K562 (cell line): Measurements from ENCODE around the gene MSH3. TPM values are rescaled to one million over a fixed set of nuclear protein-coding genes. Genes with fewer than 3 reads are reported as not detected.

ENCODE experiments used
- ARID1B ChIP-seq: fragments of 450-650 bp; IDR thresholded peaks from 2 replicates; pipeline ENCODE4 v1.6.1; 2016; ENCODE audit warnings: antibody characterized with exemption, mild to moderate bottlenecking, inconsistent platforms
- CBFA2T2 ChIP-seq: fragments of 450-650 bp; conservative IDR thresholded peaks from 2 replicates; pipeline ENCODE4 v1.6.1; 2017; ENCODE audit warnings: mild to moderate bottlenecking
- CBFA2T3 ChIP-seq: fragments of 450-650 bp; IDR thresholded peaks from 2 replicates; pipeline ENCODE4 v1.6.1; 2017
- CBX1 ChIP-seq: sonication (generic); IDR thresholded peaks from 2 replicates; pipeline ENCODE4 v1.6.1; 2016; ENCODE audit warnings: antibody characterized with exemption, low read depth, mild to moderate bottlenecking
- CBX5 ChIP-seq: IDR thresholded peaks from 2 replicates; pipeline ENCODE4 v1.6.1; 2014; ENCODE audit warnings: low read depth, borderline replicate concordance
- CHCHD3 ChIP-seq: fragments of 250-450 bp; sonication (Bioruptor Pico); IDR thresholded peaks from 2 replicates; pipeline ENCODE4 v2.1.2; 2022; ENCODE audit warnings: mild to moderate bottlenecking
- DNMT1 ChIP-seq: fragments of 450-650 bp; IDR thresholded peaks from 2 replicates; pipeline ENCODE4 v1.6.1; 2016; ENCODE audit warnings: antibody characterized with exemption, mild to moderate bottlenecking
- FOXP1 ChIP-seq: sonication (generic); formaldehyde crosslinking; IDR thresholded peaks from 2 replicates; pipeline ENCODE4 v1.8.0; 2022; ENCODE audit warnings: mild to moderate bottlenecking, missing genetic modification reagents
- MTA1 ChIP-seq: fragments of 450-650 bp; IDR thresholded peaks from 2 replicates; pipeline ENCODE4 v1.6.1; 2017; ENCODE audit warnings: borderline replicate concordance
- NFE2 ChIP-seq: IDR thresholded peaks from 2 replicates; pipeline ENCODE4 v1.6.1; 2014; ENCODE audit warnings: antibody characterized with exemption, low read depth
- TAL1 ChIP-seq: fragments of 450-650 bp; IDR thresholded peaks from 2 replicates; pipeline ENCODE4 v1.6.1; 2016; ENCODE audit warnings: mild to moderate bottlenecking
- TBP ChIP-seq: optimal IDR thresholded peaks from 2 replicates; pipeline ENCODE3; 2011; ENCODE audit warnings: low read depth, low read length, improper control_type of control experiment
- WHSC1 ChIP-seq: IDR thresholded peaks from one replicate; pipeline ENCODE4 v1.6.1; 2012; ENCODE audit warnings: low read length, control low read depth, inconsistent platforms
- ZNF121 ChIP-seq: sonication (generic); formaldehyde crosslinking; conservative IDR thresholded peaks from 2 replicates; pipeline ENCODE4 v1.8.0; 2022; ENCODE audit warnings: missing genetic modification reagents
- ZNF146 ChIP-seq: IDR thresholded peaks from one replicate; pipeline ENCODE4 v1.6.1; 2018; ENCODE audit warnings: missing compliant biosample characterization; ENCODE audit not compliant: unreplicated experiment
- ZNF175 ChIP-seq: fragments of 200-800 bp; sonication (Bioruptor generic); IDR thresholded peaks from 2 replicates; pipeline ENCODE4 v1.6.1; 2016; ENCODE audit warnings: low read depth, mild to moderate bottlenecking, missing genetic modification characterization, missing compliant biosample characterization
- ZNF253 ChIP-seq: fragments of 250-450 bp; sonication (Bioruptor Pico); conservative IDR thresholded peaks from 2 replicates; pipeline ENCODE4 v1.6.1; 2021; ENCODE audit warnings: mild to moderate bottlenecking
- ZNF444 ChIP-seq: fragments of 250-450 bp; sonication (Bioruptor Pico); IDR thresholded peaks from 2 replicates; pipeline ENCODE4 v1.4.0; 2020; ENCODE audit warnings: mild to moderate bottlenecking, moderate library complexity
- ZSCAN32 ChIP-seq: fragments of 450-650 bp; formaldehyde crosslinking; IDR thresholded peaks from 2 replicates; pipeline ENCODE4 v1.4.0; 2020; ENCODE audit warnings: mild to moderate bottlenecking, moderate library complexity
- polyA plus RNA-seq, 8 experiments: library from polyadenylated mRNA; depleted of rRNA in 4 of 8; stranded (reverse) in 5 of 8; unstranded in 3 of 8; fragments of >200 nt; fragmentation: Nextera tagmentation in 2 of 8; fragmentation: Illumina TruSeq in 1 of 8; extraction: Ambion mirVana in 2 of 8; extraction: Trizol in 1 of 8; gene quantifications; 2 replicates each; pipeline versions ENCODE4 v1.2.1 to v1.2.3, GENCODE V29; 2011 to 2014; ENCODE audit warnings: inconsistent platforms in 1 of 8, missing spikeins in 1 of 8
- total RNA-seq, 7 experiments: library from RNA; depleted of rRNA in 6 of 7; stranded (reverse); fragments of >200 nt in 6 of 7; fragmentation: Illumina TruSeq in 2 of 7; extraction: Trizol in 2 of 7; gene quantifications; 2 replicates each; pipeline versions ENCODE4 v1.2.1 to v1.2.3, GENCODE V29; 2011 to 2021; ENCODE audit warnings: low replicate concordance in 1 of 7
- TF ChIP-seq, protein P1 (sequence below): fragments of 250-450 bp; sonication (Bioruptor Pico); IDR thresholded peaks from 2 replicates; pipeline ENCODE4 v1.4.0; 2020; ENCODE audit warnings: mild to moderate bottlenecking, moderate library complexity
- TF ChIP-seq, protein P2 (sequence below): fragments of 250-450 bp; sonication (Bioruptor Pico); IDR thresholded peaks from 2 replicates; pipeline ENCODE4 v1.5.0; 2021
- TF ChIP-seq, protein P3 (sequence below): fragments of 450-650 bp; conservative IDR thresholded peaks from 2 replicates; pipeline ENCODE4 v1.6.1; 2016; ENCODE audit warnings: missing genetic modification characterization, low read depth, mild to moderate bottlenecking, control low read depth, missing compliant biosample characterization
- TF ChIP-seq, protein P4 (sequence below): sonication (generic); formaldehyde crosslinking; IDR thresholded peaks from 2 replicates; pipeline ENCODE4 v1.8.0; 2022; ENCODE audit warnings: mild to moderate bottlenecking, missing genetic modification reagents
- TF ChIP-seq, protein P5 (sequence below): conservative IDR thresholded peaks from 2 replicates; pipeline ENCODE4 v1.6.1; 2011; ENCODE audit warnings: low read depth, mild to moderate bottlenecking, low read length; ENCODE audit not compliant: control insufficient read depth

The MSH3 gene
- total and polyA plus RNA-seq, 9 of the 15 experiments (the other 6 are each of a cell fraction or from before 2014, with no cell fraction given): 3.9 to 17.2 (median 13.2) TPM

DNA sequence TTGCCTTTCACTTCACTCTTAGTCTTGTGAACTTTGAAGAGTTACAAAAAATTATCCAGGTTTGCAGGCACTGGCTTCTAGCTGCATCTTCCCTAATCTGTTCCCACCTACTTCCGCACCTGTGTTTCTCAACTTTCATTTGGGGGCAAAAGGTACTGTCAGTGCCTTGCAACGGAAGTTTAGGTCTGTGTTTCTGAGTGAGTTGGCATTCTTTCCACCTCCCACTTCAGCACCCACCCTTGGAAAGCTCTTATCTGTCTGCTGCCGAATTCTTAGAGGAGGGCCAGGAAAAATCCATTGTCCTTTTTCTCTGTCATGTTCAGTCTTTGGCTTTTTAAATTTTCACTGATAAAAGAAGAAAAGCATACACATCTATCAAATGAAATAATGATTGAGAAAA is 216.0 kb downstream of the MSH3 start (continued):
- TF ChIP-seq, protein P1, sequence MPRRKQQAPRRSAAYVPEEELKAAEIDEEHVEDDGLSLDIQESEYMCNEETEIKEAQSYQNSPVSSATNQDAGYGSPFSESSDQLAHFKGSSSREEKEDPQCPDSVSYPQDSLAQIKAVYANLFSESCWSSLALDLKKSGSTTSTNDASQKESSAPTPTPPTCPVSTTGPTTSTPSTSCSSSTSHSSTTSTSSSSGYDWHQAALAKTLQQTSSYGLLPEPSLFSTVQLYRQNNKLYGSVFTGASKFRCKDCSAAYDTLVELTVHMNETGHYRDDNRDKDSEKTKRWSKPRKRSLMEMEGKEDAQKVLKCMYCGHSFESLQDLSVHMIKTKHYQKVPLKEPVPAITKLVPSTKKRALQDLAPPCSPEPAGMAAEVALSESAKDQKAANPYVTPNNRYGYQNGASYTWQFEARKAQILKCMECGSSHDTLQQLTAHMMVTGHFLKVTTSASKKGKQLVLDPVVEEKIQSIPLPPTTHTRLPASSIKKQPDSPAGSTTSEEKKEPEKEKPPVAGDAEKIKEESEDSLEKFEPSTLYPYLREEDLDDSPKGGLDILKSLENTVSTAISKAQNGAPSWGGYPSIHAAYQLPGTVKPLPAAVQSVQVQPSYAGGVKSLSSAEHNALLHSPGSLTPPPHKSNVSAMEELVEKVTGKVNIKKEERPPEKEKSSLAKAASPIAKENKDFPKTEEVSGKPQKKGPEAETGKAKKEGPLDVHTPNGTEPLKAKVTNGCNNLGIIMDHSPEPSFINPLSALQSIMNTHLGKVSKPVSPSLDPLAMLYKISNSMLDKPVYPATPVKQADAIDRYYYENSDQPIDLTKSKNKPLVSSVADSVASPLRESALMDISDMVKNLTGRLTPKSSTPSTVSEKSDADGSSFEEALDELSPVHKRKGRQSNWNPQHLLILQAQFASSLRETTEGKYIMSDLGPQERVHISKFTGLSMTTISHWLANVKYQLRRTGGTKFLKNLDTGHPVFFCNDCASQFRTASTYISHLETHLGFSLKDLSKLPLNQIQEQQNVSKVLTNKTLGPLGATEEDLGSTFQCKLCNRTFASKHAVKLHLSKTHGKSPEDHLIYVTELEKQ (CRISPR knock-in tag): no peak
- TF ChIP-seq CBFA2T2 (peak; percentile 47), WHSC1 (no peak), ZSCAN32 (CRISPR knock-in tag) (no peak), TAL1 (peak; percentile 28; the same call in 1 of the 2 replicates), CBX1 (no peak), ARID1B (0 out of 2 replicates have a peak, but pooled peaks have one; percentile 19), DNMT1 (no peak), CHCHD3 (CRISPR knock-in tag) (no peak), NFE2 (peak; percentile 56), ZNF146 (CRISPR knock-in tag) (no peak), ZNF253 (no peak), CBX5 (no peak), MTA1 (no peak), CBFA2T3 (peak; percentile 59), ZNF175 (CRISPR knock-in tag) (no peak), FOXP1 (CRISPR knock-in tag) (no peak), ZNF121 (CRISPR knock-in tag) (no peak), TBP (no peak), ZNF444 (CRISPR knock-in tag) (no peak)
- TF ChIP-seq, protein P2, sequence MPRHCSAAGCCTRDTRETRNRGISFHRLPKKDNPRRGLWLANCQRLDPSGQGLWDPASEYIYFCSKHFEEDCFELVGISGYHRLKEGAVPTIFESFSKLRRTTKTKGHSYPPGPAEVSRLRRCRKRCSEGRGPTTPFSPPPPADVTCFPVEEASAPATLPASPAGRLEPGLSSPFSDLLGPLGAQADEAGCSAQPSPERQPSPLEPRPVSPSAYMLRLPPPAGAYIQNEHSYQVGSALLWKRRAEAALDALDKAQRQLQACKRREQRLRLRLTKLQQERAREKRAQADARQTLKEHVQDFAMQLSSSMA (CRISPR knock-in tag): no peak
- TF ChIP-seq, protein P3, sequence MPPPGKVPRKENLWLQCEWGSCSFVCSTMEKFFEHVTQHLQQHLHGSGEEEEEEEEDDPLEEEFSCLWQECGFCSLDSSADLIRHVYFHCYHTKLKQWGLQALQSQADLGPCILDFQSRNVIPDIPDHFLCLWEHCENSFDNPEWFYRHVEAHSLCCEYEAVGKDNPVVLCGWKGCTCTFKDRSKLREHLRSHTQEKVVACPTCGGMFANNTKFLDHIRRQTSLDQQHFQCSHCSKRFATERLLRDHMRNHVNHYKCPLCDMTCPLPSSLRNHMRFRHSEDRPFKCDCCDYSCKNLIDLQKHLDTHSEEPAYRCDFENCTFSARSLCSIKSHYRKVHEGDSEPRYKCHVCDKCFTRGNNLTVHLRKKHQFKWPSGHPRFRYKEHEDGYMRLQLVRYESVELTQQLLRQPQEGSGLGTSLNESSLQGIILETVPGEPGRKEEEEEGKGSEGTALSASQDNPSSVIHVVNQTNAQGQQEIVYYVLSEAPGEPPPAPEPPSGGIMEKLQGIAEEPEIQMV: no peak
- TF ChIP-seq, protein P4, sequence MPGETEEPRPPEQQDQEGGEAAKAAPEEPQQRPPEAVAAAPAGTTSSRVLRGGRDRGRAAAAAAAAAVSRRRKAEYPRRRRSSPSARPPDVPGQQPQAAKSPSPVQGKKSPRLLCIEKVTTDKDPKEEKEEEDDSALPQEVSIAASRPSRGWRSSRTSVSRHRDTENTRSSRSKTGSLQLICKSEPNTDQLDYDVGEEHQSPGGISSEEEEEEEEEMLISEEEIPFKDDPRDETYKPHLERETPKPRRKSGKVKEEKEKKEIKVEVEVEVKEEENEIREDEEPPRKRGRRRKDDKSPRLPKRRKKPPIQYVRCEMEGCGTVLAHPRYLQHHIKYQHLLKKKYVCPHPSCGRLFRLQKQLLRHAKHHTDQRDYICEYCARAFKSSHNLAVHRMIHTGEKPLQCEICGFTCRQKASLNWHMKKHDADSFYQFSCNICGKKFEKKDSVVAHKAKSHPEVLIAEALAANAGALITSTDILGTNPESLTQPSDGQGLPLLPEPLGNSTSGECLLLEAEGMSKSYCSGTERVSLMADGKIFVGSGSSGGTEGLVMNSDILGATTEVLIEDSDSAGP (CRISPR knock-in tag): no peak
- TF ChIP-seq, protein P5, sequence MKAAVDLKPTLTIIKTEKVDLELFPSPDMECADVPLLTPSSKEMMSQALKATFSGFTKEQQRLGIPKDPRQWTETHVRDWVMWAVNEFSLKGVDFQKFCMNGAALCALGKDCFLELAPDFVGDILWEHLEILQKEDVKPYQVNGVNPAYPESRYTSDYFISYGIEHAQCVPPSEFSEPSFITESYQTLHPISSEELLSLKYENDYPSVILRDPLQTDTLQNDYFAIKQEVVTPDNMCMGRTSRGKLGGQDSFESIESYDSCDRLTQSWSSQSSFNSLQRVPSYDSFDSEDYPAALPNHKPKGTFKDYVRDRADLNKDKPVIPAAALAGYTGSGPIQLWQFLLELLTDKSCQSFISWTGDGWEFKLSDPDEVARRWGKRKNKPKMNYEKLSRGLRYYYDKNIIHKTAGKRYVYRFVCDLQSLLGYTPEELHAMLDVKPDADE: no peak
